Measurements from ENCODE around the gene SCIMP. TPM values are rescaled to one million over a fixed set of nuclear protein-coding genes. Genes with fewer than 3 reads are reported as not detected.

SCIMP gene
- total and polyA plus RNA-seq, 2 of the 13 experiments (the other 11 are each of a cell fraction or from before 2014, with no cell fraction given): not detected

DNA sequence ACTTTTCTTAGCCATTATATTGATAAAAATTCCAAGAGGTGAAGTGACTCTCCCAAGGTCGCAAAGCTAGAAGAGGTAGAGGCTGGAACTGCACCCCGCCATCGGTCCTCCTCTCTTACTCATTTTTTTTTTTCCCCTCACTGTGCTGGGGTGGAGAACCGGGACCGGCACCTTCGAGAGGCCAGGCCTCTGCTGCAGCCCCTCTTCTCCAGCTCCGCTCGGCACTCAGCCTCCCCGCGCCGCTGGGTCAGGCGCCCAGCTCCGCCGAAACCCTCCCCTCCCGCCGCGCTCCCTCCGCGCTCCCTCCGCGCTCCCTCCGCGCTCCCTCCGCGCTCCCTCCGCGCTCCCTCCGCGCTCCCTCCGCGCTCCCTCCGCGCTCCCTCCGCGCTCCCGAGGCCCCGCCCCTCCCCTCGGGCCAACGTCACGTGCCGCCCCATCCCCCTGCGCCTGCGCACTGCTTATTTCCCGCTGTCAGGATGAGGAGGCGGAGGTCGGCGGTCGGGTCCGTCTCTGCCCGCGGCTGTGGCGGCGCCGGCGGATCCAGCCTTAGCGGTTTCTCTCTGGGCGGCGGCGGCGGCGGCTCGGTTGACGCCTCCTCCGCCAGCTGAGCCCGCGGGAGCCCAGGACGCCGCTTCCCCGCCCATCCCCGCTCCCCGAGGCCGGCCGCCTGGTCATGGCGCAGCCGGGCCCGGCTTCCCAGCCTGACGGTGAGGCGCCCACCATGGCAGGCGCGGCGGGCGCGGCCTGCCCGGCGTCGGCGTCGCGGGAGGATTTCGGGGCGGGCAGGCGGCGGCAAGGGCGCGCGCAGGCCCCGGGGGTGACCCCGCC lies 47.4 kb upstream of the SCIMP start, which contains the start of gene RABEP1 (continued):
- TF ChIP-seq, protein P1, sequence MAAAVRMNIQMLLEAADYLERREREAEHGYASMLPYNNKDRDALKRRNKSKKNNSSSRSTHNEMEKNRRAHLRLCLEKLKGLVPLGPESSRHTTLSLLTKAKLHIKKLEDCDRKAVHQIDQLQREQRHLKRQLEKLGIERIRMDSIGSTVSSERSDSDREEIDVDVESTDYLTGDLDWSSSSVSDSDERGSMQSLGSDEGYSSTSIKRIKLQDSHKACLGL (CRISPR knock-in tag; IDR thresholded peaks at IDR 0.05): peak; percentile 48; the same call in 1 of the 2 replicates
- TF ChIP-seq, protein P2, sequence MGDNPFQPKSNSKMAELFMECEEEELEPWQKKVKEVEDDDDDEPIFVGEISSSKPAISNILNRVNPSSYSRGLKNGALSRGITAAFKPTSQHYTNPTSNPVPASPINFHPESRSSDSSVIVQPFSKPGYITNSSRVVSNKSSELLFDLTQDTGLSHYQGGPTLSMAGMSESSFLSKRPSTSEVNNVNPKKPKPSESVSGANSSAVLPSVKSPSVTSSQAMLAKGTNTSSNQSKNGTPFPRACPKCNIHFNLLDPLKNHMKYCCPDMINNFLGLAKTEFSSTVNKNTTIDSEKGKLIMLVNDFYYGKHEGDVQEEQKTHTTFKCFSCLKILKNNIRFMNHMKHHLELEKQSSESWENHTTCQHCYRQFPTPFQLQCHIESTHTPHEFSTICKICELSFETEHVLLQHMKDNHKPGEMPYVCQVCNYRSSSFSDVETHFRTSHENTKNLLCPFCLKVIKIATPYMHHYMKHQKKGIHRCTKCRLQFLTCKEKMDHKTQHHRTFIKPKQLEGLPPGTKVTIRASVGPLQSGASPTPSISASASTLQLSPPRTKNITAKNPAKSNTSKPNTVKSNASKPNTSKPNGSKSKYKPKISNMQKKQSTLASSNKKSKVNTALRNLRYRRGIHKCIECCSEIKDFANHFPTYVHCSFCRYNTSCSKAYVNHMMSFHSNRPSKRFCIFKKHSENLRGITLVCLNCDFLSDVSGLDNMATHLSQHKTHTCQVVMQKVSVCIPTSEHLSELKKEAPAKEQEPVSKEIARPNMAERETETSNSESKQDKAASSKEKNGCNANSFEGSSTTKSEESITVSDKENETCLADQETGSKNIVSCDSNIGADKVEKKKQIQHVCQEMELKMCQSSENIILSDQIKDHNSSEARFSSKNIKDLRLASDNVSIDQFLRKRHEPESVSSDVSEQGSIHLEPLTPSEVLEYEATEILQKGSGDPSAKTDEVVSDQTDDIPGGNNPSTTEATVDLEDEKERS (CRISPR knock-in tag; IDR thresholded peaks at IDR 0.05): no peak
- TF ChIP-seq ZNF234 (CRISPR knock-in tag; conservative IDR thresholded peaks at IDR 0.05) (peak; percentile 61; the same call in 1 of the 2 replicates), ZNF709 (CRISPR knock-in tag; IDR thresholded peaks at IDR 0.05) (no peak; the same call in 1 of the 2 replicates), ZNF256 (CRISPR knock-in tag; conservative IDR thresholded peaks at IDR 0.05) (no peak), TSC22D2 (CRISPR knock-in tag; IDR thresholded peaks at IDR 0.05; ENCODE audit: borderline replicate concordance) (no peak), ZNF883 (CRISPR knock-in tag; IDR thresholded peaks at IDR 0.05; ENCODE audit: not compliant biosample characterization) (peak; percentile 62), SOX13 (IDR thresholded peaks at IDR 0.05) (no peak), SOX13 (CRISPR knock-in tag; conservative IDR thresholded peaks at IDR 0.05 in 1 of 2, IDR thresholded peaks at IDR 0.05 in 1 of 2) (peak in 1 of 2 experiments; percentile 16; a peak in 1 of 4 replicates), CBFB (CRISPR knock-in tag; IDR thresholded peaks at IDR 0.05) (0 out of 2 replicates have a peak, but pooled peaks have one; percentile 26), NFE2 (CRISPR knock-in tag; IDR thresholded peaks at IDR 0.05) (no peak), MXI1 (IDR thresholded peaks at IDR 0.05; ENCODE audit: borderline replicate concordance, low read depth, low read length) (0 out of 3 replicates have a peak, but pooled peaks have one; percentile 37), ZNF770 (CRISPR knock-in tag; IDR thresholded peaks at IDR 0.05) (peak; percentile 46; the same call in 1 of the 2 replicates)
- TF ChIP-seq, protein P3, sequence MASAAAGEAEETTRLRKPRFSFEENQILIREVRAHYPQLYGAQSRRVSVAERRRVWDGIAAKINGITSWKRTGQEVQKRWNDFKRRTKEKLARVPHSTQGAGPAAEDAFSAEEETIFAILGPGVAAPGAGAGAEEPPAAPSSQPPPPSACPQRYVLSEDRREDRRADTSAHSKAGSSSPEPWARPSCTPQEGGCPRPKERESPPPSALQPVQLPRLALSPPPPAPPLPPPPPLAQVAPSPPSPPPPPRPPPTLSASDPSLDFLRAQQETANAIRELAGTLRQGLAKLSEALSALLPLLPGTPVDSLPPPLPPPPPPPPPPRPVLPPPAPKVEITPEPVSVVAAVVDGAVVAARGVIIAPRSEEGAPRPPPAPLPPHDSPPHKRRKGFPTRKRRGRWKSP (CRISPR knock-in tag; IDR thresholded peaks at IDR 0.05): peak; percentile 84
- TF ChIP-seq, protein P4, sequence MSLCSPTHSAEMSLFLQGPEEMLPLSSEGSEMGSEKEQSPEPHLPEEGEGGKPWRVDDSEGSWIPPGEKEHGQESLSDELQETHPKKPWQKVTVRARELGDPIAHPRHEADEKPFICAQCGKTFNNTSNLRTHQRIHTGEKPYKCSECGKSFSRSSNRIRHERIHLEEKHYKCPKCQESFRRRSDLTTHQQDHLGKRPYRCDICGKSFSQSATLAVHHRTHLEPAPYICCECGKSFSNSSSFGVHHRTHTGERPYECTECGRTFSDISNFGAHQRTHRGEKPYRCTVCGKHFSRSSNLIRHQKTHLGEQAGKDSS (CRISPR knock-in tag; IDR thresholded peaks at IDR 0.05; ENCODE audit: borderline replicate concordance, low read depth): no peak
- TF ChIP-seq, protein P5, sequence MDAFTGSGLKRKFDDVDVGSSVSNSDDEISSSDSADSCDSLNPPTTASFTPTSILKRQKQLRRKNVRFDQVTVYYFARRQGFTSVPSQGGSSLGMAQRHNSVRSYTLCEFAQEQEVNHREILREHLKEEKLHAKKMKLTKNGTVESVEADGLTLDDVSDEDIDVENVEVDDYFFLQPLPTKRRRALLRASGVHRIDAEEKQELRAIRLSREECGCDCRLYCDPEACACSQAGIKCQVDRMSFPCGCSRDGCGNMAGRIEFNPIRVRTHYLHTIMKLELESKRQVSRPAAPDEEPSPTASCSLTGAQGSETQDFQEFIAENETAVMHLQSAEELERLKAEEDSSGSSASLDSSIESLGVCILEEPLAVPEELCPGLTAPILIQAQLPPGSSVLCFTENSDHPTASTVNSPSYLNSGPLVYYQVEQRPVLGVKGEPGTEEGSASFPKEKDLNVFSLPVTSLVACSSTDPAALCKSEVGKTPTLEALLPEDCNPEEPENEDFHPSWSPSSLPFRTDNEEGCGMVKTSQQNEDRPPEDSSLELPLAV (CRISPR knock-in tag; conservative IDR thresholded peaks at IDR 0.05; ENCODE audit: low read depth): no peak
